ENCODE data around the gene GRIPAP1.

Gene GRIPAP1

DNA sequence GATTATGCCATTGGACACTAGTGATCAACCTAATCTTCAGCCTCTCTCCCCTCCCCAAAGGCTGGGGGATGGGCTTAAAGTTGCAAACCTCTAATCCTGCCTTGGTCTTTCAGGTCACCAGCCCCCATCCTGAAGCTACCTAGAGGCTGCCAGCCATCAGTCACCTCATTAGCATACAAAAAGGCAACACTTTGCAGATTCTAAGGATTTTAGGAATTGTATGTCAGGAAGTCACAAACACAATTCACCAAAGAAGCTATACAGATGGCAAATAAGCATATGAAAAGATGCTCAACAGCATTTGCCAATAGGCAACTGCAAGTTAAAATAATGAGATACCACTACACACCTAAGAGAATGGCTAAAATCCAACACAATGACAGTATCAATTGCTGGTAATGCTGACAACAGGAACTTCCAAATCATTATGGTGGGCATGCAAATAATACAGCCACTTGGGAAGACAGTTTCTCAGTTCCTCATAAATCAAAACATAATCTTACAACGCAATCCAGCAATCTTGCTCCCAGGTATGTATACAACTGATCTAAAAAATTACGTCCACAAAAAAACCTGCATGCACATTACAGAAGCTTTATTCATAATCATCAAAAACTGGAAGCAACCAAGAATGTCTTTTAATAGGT, 74.2 kb downstream of the GRIPAP1 start:
- TF ChIP-seq, protein P1, sequence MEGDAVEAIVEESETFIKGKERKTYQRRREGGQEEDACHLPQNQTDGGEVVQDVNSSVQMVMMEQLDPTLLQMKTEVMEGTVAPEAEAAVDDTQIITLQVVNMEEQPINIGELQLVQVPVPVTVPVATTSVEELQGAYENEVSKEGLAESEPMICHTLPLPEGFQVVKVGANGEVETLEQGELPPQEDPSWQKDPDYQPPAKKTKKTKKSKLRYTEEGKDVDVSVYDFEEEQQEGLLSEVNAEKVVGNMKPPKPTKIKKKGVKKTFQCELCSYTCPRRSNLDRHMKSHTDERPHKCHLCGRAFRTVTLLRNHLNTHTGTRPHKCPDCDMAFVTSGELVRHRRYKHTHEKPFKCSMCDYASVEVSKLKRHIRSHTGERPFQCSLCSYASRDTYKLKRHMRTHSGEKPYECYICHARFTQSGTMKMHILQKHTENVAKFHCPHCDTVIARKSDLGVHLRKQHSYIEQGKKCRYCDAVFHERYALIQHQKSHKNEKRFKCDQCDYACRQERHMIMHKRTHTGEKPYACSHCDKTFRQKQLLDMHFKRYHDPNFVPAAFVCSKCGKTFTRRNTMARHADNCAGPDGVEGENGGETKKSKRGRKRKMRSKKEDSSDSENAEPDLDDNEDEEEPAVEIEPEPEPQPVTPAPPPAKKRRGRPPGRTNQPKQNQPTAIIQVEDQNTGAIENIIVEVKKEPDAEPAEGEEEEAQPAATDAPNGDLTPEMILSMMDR (IDR thresholded peaks at IDR 0.05; ENCODE audit: insufficient read depth, low read length, missing control alignments), result no peak
- POLR2A ChIA-PET, result no interaction called here

DNA sequence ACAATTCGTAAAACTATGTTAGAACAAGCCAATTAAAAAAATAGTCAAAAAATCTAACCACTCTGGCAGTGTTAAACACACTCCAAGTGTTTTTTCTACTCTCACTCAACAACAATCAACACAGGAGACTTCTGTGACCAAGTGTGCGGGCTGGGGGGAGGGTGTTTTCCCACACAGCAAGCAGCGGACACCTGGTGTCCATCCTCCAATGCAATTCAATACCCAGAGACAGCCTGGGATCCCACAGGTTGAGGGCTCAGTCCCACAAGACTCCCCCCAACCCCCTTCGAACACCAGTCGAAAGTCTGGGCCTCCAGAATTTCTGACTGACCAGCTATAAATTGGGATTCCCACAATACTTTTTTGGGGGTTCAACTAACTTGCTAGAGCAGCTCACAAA, 74.9 kb downstream of the GRIPAP1 start:
- TF ChIP-seq, protein P1 (IDR thresholded peaks at IDR 0.05; ENCODE audit: insufficient read depth, low read length, missing control alignments), result no peak
- POLR2A ChIA-PET, result no interaction called here
- CTCF ChIA-PET, result interaction anchor here (0.8 to 0.9 kb wide), 2 partner anchors 16 to 27 kb away, joined by 3 read pairs; no protein-coding TSS in a partner anchor
- no peak overlapping the region for H3K4me3 ChIP-seq (ENCODE audit: low read depth, low read length)
- no peak for DNase-seq (ENCODE audit: low read depth, low spot score)

More for the DNA sequence above, 74.2 kb downstream of the GRIPAP1 start:
- CTCF ChIA-PET, result interaction anchor here (0.9 kb wide), 1 partner anchor 26 kb away, joined by 3 read pairs; no protein-coding TSS in a partner anchor
- DNase-seq (ENCODE audit: low read depth, low spot score), result no peak
- no peak overlapping the region for H3K4me3 ChIP-seq (ENCODE audit: low read depth, low read length)

DNA sequence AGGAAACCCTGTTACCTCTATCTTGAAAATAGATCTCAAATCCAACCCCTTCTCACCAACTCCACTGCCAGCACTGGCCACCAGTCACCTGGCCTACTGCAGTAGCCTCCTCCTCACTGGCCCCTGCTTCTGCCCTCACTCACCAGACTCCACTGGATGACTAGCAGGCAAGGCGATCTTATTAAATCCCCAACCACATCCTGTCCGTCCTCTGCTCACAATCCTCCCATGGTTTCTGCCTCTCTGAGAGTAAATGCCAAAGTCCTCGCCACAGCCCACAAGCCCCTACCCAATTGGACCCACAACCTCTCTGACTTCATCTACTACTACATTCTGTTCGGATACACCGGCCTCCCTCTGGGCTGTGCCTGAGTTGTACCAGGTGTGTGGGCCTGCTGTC, 77.8 kb downstream of the GRIPAP1 start:
- TF ChIP-seq, protein P1 (IDR thresholded peaks at IDR 0.05; ENCODE audit: insufficient read depth, low read length, missing control alignments), result no peak
- ChIA-PET POLR2A (no interaction called here), CTCF (no interaction called here)
- no peak for DNase-seq (ENCODE audit: low read depth, low spot score)
- no peak overlapping the region for H3K4me3 ChIP-seq (ENCODE audit: low read depth, low read length)

DNA sequence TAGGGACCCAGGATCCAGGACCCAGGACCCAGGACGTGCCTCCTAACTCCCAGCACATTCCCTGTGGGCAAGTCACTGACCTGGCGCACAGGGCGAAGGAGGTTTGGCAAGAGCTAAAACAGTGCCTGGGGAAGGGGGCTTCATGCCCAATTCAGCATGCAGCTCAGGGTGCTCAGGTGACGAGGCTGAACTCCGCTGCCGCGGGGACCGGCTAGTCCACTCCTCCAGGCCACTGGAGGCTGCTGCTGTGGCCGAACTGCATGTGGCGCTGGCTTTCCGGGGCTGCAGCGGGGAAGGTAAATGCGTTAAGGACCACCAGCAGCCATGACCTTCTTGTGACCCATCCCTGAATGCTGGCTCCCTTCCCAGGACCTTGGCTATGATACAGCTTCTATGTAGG, 78.3 kb downstream of the GRIPAP1 start:
- no peak overlapping the region for H3K4me3 ChIP-seq (ENCODE audit: low read depth, low read length)
- ChIA-PET POLR2A (no interaction called here), CTCF (no interaction called here)
- TF ChIP-seq, protein P1 (IDR thresholded peaks at IDR 0.05; ENCODE audit: insufficient read depth, low read length, missing control alignments), result no peak
- DNase-seq (ENCODE audit: low read depth, low spot score), result no peak

Measured in AG04449 (cell line).